ENCODE measurements around the gene ZC3H18. TPM values are rescaled to one million over a fixed set of nuclear protein-coding genes. Genes with fewer than 3 reads are reported as not detected.
A peak's percentile ranks its signal among the peaks of the same experiment; 100 is the strongest.

ZC3H18 gene
- total RNA-seq, 1 donor from 2014 or later, result 88.5 TPM

- DNase-seq (ENCODE audit: low read depth, low spot score), result no peak
- no peak for TF ChIP-seq CTCF (conservative IDR thresholded peaks at IDR 0.05)
- no peak overlapping the region for H3K4me3 Mint-ChIP-seq
- no peaks in the 10 kb centered on the region for H3K36me3 Mint-ChIP-seq (ENCODE audit: low read depth)
- peaks cover 7% of the 10 kb centered on the region for H3K4me1 Mint-ChIP-seq
- no peak overlapping the region for H3K27ac Mint-ChIP-seq (ENCODE audit: unreplicated experiment)
- H3K9me3 Mint-ChIP-seq, result no peaks in the 10 kb centered on the region
- H3K27me3 Mint-ChIP-seq (ENCODE audit: low read depth), result peaks cover 35% of the 10 kb centered on the region
Measured at GRCh38 chr16:88680554-88681083, 110.4 kb downstream of the ZC3H18 start.

- no peaks in the 10 kb centered on the region for H3K36me3 Mint-ChIP-seq (ENCODE audit: low read depth)
- no peak for DNase-seq (ENCODE audit: low read depth, low spot score)
- no peaks in the 10 kb centered on the region for H3K9me3 Mint-ChIP-seq
- peaks cover 7% of the 10 kb centered on the region for H3K4me1 Mint-ChIP-seq
- no peak overlapping the region for H3K27ac Mint-ChIP-seq (ENCODE audit: unreplicated experiment)
- peak; percentile 48 for TF ChIP-seq CTCF (conservative IDR thresholded peaks at IDR 0.05)
- peaks cover 39% of the 10 kb centered on the region for H3K27me3 Mint-ChIP-seq (ENCODE audit: low read depth)
- no peak overlapping the region for H3K4me3 Mint-ChIP-seq
Measured at GRCh38 chr16:88681084-88681680, 111.0 kb downstream of the ZC3H18 start.

Other genes starting within 250 kb of the ZC3H18 start
- 0.52 and 0.58 TPM in 2 replicates for gene ZNF469, start 187.4 kb upstream of the ZC3H18 start, total RNA-seq
- 11.1 and 11.2 TPM in 2 replicates for gene ZFPM1, start 117.1 kb upstream of the ZC3H18 start, total RNA-seq
- gene IL17C, start 68.2 kb downstream of the ZC3H18 start, total RNA-seq, result 0.23 TPM in 1 of 2 replicates, not detected in the other
- 22.0 and 22.3 TPM in 2 replicates for gene CYBA, start 80.7 kb downstream of the ZC3H18 start, total RNA-seq
- gene MVD, start 92.7 kb downstream of the ZC3H18 start, total RNA-seq, result 171 and 196 TPM in 2 replicates
- not detected in 2 replicates for gene SNAI3, start 116.1 kb downstream of the ZC3H18 start, total RNA-seq
- gene RNF166, start 136.0 kb downstream of the ZC3H18 start, total RNA-seq, result 30.7 and 31.3 TPM in 2 replicates
- 27.4 and 32.1 TPM in 2 replicates for gene CTU2, start 136.1 kb downstream of the ZC3H18 start, total RNA-seq
- 17.8 and 20.7 TPM in 2 replicates for gene PIEZO1, start 214.8 kb downstream of the ZC3H18 start, total RNA-seq
- gene CDT1, start 233.4 kb downstream of the ZC3H18 start, total RNA-seq, result 79.6 and 79.9 TPM in 2 replicates
- 114 and 116 TPM in 2 replicates for gene APRT, start 241.5 kb downstream of the ZC3H18 start, total RNA-seq

Measured in neural crest cell (in vitro differentiated cells).